Epithelial cell of proximal tubule (primary cell): ENCODE data around the gene TBC1D22A. TPM values are rescaled to one million over a fixed set of nuclear protein-coding genes. Genes with fewer than 3 reads are reported as not detected.

ENCODE experiments used
- DNase-seq: peaks from one replicate; pipeline ENCODE4 v3.0.0-alpha.2; 2011; ENCODE audit warnings: low read depth
- H3K4me3 ChIP-seq: 2 replicates; pipeline ENCODE4 v1.5.1; 2011; ENCODE audit warnings: low read depth, mild to moderate bottlenecking, low read length
- CTCF ChIP-seq: conservative IDR thresholded peaks from 2 replicates; pipeline ENCODE4 v1.5.1; 2012; ENCODE audit warnings: low read depth, mild to moderate bottlenecking, low read length
- total RNA-seq: library from RNA; depleted of rRNA; stranded (reverse); fragments of >200 nt; gene quantifications from 2 replicates; pipeline ENCODE4 v1.2.3, GENCODE V29; 2015

The TBC1D22A gene
- total RNA-seq, 1 donor from 2014 or later, result 22.7 TPM

- no peak overlapping the region for H3K4me3 ChIP-seq
- no peak for TF ChIP-seq CTCF
- DNase-seq, result no peak
Observed at GRCh38 chr22:46800102-46800857, 37.8 kb downstream of the TBC1D22A start.

GRCh38 chr22:46801331-46801811, 38.9 kb downstream of the TBC1D22A start:
- TF ChIP-seq CTCF, result no peak
- no peak for DNase-seq
- no peak overlapping the region for H3K4me3 ChIP-seq

- no peak for DNase-seq
- no peak for TF ChIP-seq CTCF
Observed at GRCh38 chr22:46801826-46802607, 39.6 kb downstream of the TBC1D22A start.

GRCh38 chr22:46802608-46803027, 40.2 kb downstream of the TBC1D22A start:
- DNase-seq, result no peak
- no peak overlapping the region for H3K4me3 ChIP-seq
- no peak for TF ChIP-seq CTCF

More at GRCh38 chr22:46801826-46802607, 39.6 kb downstream of the TBC1D22A start:
- no peak overlapping the region for H3K4me3 ChIP-seq

- DNase-seq, result no peak
- peak; percentile 87 for TF ChIP-seq CTCF
Observed at GRCh38 chr22:46803031-46803880, 40.8 kb downstream of the TBC1D22A start.

GRCh38 chr22:46803936-46804335, 41.5 kb downstream of the TBC1D22A start:
- no peak for TF ChIP-seq CTCF
- DNase-seq, result no peak
- H3K4me3 ChIP-seq, result no peak overlapping the region

More at GRCh38 chr22:46803031-46803880, 40.8 kb downstream of the TBC1D22A start:
- H3K4me3 ChIP-seq, result peak overlapping the region; percentile 11
